ENCODE results near the gene LDHAL6B. TPM values are rescaled to one million over a fixed set of nuclear protein-coding genes. Genes with fewer than 3 reads are reported as not detected.
A peak's percentile ranks its signal among the peaks of the same experiment; 100 is the strongest.

Gene LDHAL6B
- total RNA-seq, 1 donor from 2014 or later: not detected

DNA sequence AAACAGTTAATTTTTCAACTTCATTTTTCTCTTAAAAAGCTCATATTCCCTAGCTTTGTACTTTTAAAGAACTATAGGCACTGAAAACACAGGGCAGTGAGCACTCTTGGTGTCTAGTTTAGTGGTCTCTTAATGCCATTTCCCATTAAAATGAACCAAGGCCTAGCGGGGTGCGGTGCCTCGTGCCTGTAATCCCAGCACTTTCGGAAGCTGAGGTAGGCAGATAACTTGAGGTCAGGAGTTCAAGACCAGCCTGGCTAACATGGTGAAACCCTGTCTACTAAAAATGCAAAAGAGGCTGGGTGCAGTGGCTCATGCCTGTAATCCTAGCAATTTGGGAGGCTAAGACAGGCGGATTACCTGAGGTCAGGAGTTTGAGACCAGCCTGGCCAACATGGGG, 45.5 kb downstream of the LDHAL6B start:
- Mint-ChIP-seq H3K4me3 (ENCODE audit: unreplicated experiment) (no peak overlapping the region), H3K9me3 (ENCODE audit: unreplicated experiment) (no peaks in the 10 kb centered on the region), H3K27ac (ENCODE audit: unreplicated experiment) (no peak overlapping the region), H3K36me3 (ENCODE audit: low read depth, unreplicated experiment) (peaks cover 9% of the 10 kb centered on the region), H3K4me1 (ENCODE audit: low read depth, unreplicated experiment) (peaks cover 3% of the 10 kb centered on the region), H3K27me3 (ENCODE audit: low read depth, unreplicated experiment) (no peaks in the 10 kb centered on the region)
- Histone ChIP-seq H3K4me2 (ENCODE audit: low read length) (no peak overlapping the region), H3K36me3 (ENCODE audit: insufficient read depth, low read length) (peaks cover 18% of the 10 kb centered on the region), H3K4me1 (ENCODE audit: insufficient read depth, low read length) (no peaks in the 10 kb centered on the region), H3K27ac (ENCODE audit: low read depth, low read length) (no peak overlapping the region), H2AFZ (ENCODE audit: low read depth, low read length) (no peak overlapping the region), H3K4me3 (ENCODE audit: insufficient read depth, low read depth, low read length) (no peak overlapping the region), H3K27me3 (ENCODE audit: insufficient read depth, low read length) (no peaks in the 10 kb centered on the region), H4K20me1 (ENCODE audit: insufficient read depth, low read length) (peaks cover 14% of the 10 kb centered on the region), H3K9ac (ENCODE audit: low read length) (no peak overlapping the region), H3K9me3 (ENCODE audit: insufficient read depth, low read depth, low read length) (no peaks in the 10 kb centered on the region), H3K79me2 (ENCODE audit: insufficient read depth, low read length) (no peaks in the 10 kb centered on the region)
- TF ChIP-seq EZH2 (IDR thresholded peaks at IDR 0.05; ENCODE audit: insufficient read depth, low read length) (no peak), CTCF (IDR thresholded peaks at IDR 0.05; ENCODE audit: insufficient read depth, low read depth, low read length) (no peak)
- FAIRE-seq (no peak), DNase-seq (ENCODE audit: low read depth) (no peak)

GRCh38 chr15:59255680-59256336, 49.2 kb downstream of the LDHAL6B start:
- H3K9ac ChIP-seq (ENCODE audit: low read length): no peak overlapping the region
- Mint-ChIP-seq H3K4me3 (ENCODE audit: unreplicated experiment) (no peak overlapping the region), H3K27me3 (ENCODE audit: low read depth, unreplicated experiment) (no peaks in the 10 kb centered on the region), H3K9me3 (ENCODE audit: unreplicated experiment) (no peaks in the 10 kb centered on the region), H3K36me3 (ENCODE audit: low read depth, unreplicated experiment) (peaks cover 28% of the 10 kb centered on the region), H3K27ac (ENCODE audit: unreplicated experiment) (no peak overlapping the region), H3K4me1 (ENCODE audit: low read depth, unreplicated experiment) (no peaks in the 10 kb centered on the region)
- H3K9me3 ChIP-seq (ENCODE audit: insufficient read depth, low read depth, low read length): no peaks in the 10 kb centered on the region
- H3K27ac ChIP-seq (ENCODE audit: low read depth, low read length): no peak overlapping the region
- no peaks in the 10 kb centered on the region for H3K79me2 ChIP-seq (ENCODE audit: insufficient read depth, low read length)
- peak; percentile 81 for DNase-seq (ENCODE audit: low read depth)
- H3K27me3 ChIP-seq (ENCODE audit: insufficient read depth, low read length): no peaks in the 10 kb centered on the region
- peaks cover 18% of the 10 kb centered on the region for H3K36me3 ChIP-seq (ENCODE audit: insufficient read depth, low read length)
- H2AFZ ChIP-seq (ENCODE audit: low read depth, low read length): no peak overlapping the region
- no peak overlapping the region for H3K4me2 ChIP-seq (ENCODE audit: low read length)
- no peaks in the 10 kb centered on the region for H3K4me1 ChIP-seq (ENCODE audit: insufficient read depth, low read length)
- H3K4me3 ChIP-seq (ENCODE audit: insufficient read depth, low read depth, low read length): no peak overlapping the region
- H4K20me1 ChIP-seq (ENCODE audit: insufficient read depth, low read length): peaks cover 4% of the 10 kb centered on the region
- no peak for FAIRE-seq
- no peak for TF ChIP-seq EZH2 (IDR thresholded peaks at IDR 0.05; ENCODE audit: insufficient read depth, low read length)
- no peak for TF ChIP-seq CTCF (IDR thresholded peaks at IDR 0.05; ENCODE audit: insufficient read depth, low read depth, low read length)

DNA sequence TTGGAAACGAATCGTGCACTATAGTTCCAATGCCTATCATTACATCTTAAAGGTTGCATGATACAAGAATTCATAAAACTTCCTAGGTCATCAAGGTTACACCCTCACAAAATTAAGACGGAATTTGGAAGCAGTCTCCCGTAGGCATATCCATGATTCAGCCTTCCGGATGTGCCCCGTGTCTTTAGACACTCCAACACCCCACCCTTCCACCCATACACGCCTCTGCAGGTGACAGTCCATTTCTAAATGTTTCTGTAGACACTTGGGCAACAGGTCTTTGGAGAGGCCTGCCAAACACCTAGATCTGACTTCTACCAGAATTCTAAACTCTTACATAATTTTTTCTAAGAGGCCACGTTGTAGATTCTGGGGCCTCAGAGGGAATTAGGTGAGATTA, 49.8 kb downstream of the LDHAL6B start:
- FAIRE-seq (no peak), DNase-seq (ENCODE audit: low read depth) (no peak)
- H3K27ac ChIP-seq (ENCODE audit: low read depth, low read length): no peak overlapping the region
- H3K9ac ChIP-seq (ENCODE audit: low read length): no peak overlapping the region
- no peaks in the 10 kb centered on the region for H3K9me3 ChIP-seq (ENCODE audit: insufficient read depth, low read depth, low read length)
- Mint-ChIP-seq H3K27ac (ENCODE audit: unreplicated experiment) (no peak overlapping the region), H3K36me3 (ENCODE audit: low read depth, unreplicated experiment) (peaks cover 28% of the 10 kb centered on the region), H3K4me1 (ENCODE audit: low read depth, unreplicated experiment) (no peaks in the 10 kb centered on the region), H3K9me3 (ENCODE audit: unreplicated experiment) (no peaks in the 10 kb centered on the region), H3K27me3 (ENCODE audit: low read depth, unreplicated experiment) (no peaks in the 10 kb centered on the region), H3K4me3 (ENCODE audit: unreplicated experiment) (no peak overlapping the region)
- peaks cover 18% of the 10 kb centered on the region for H3K36me3 ChIP-seq (ENCODE audit: insufficient read depth, low read length)
- H3K4me2 ChIP-seq (ENCODE audit: low read length): no peak overlapping the region
- no peak overlapping the region for H2AFZ ChIP-seq (ENCODE audit: low read depth, low read length)
- no peaks in the 10 kb centered on the region for H3K79me2 ChIP-seq (ENCODE audit: insufficient read depth, low read length)
- H3K4me3 ChIP-seq (ENCODE audit: insufficient read depth, low read depth, low read length): no peak overlapping the region
- H3K27me3 ChIP-seq (ENCODE audit: insufficient read depth, low read length): no peaks in the 10 kb centered on the region
- no peaks in the 10 kb centered on the region for H3K4me1 ChIP-seq (ENCODE audit: insufficient read depth, low read length)
- TF ChIP-seq EZH2 (IDR thresholded peaks at IDR 0.05; ENCODE audit: insufficient read depth, low read length): no peak
- no peak for TF ChIP-seq CTCF (IDR thresholded peaks at IDR 0.05; ENCODE audit: insufficient read depth, low read depth, low read length)
- H4K20me1 ChIP-seq (ENCODE audit: insufficient read depth, low read length): peaks cover 4% of the 10 kb centered on the region
